Measurements from ENCODE around the gene RFXANK. TPM values are rescaled to one million over a fixed set of nuclear protein-coding genes. Genes with fewer than 3 reads are reported as not detected.

RFXANK gene
- total and polyA plus RNA-seq, 2 donors (not counting 1 experiment from before 2014, with no cell fraction given), result 77.9 to 100 TPM

DNA sequence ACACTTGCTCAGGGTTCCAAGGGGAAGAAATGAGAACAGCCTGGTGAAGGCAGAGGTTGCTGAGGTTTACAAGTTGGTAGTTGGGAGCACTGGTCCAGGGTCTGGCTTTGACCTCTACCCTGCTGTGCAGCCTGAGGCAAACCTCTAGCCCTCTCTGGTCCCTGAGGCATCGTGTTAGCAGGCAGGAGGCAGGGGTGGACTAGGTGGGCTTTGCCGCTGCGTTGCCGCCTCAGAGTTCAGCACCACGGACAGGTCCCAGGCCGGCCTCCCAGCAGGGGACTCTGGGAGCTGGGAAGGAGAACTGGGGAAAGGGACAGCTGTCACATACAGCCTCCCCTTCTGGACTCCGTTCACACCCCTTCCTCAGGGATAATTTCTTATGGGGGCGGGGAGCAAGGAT lies 22.8 kb downstream of the RFXANK start:
- no peak overlapping the region for H3K9ac ChIP-seq (ENCODE audit: low read length)
- intact Hi-C loops (cut with micrococcal nuclease), result no loop called here
- ATAC-seq (ENCODE audit: low read depth), result no peak
- Mint-ChIP-seq H3K4me1 (peaks cover 4% of the 10 kb centered on the region), H3K9me3 (ENCODE audit: insufficient read depth) (no peaks in the 10 kb centered on the region), H3K27me3 (peaks cover 51% of the 10 kb centered on the region), H3K27ac (no peak overlapping the region), H3K4me3 (no peak overlapping the region)
- H3K4me2 ChIP-seq (replicated peaks; ENCODE audit: low read depth, low read length, poor library complexity, severe bottlenecking), result no peak overlapping the region
- peaks cover 0 to 23% (median 0%) of the 10 kb centered on the region in 3 donors for H3K9me3 ChIP-seq (ENCODE audit: control extremely low read depth in 1 of 3, control insufficient read depth in 2 of 3, insufficient read depth in 1 of 3, low read length in 2 of 3)
- 6% methylated on average over 6 of the region's 8 CpGs for WGBS (ENCODE audit: insufficient coverage)
- no peak overlapping the region for H3K27ac ChIP-seq (ENCODE audit: low read length in 2 of 2)
- H3K4me1 ChIP-seq (ENCODE audit: control insufficient read depth in 2 of 2, insufficient read depth in 2 of 2, low read length in 2 of 2), result peaks cover 0 to 9% of the 10 kb centered on the region in 2 donors
- no peaks in the 10 kb centered on the region for H4K20me1 ChIP-seq (ENCODE audit: control insufficient read depth, insufficient read depth, low read length, poor library complexity, severe bottlenecking)
- H3K79me2 ChIP-seq (ENCODE audit: control insufficient read depth, insufficient read depth, low read length), result no peaks in the 10 kb centered on the region
- ChIA-PET CTCF (no interaction called here), POLR2A (no interaction called here)
- H2AFZ ChIP-seq (ENCODE audit: insufficient read depth, low read depth, low read length, poor library complexity, severe bottlenecking), result no peak overlapping the region
- DNase-seq, result no peak
- TF ChIP-seq EZH2 (IDR thresholded peaks at IDR 0.05; ENCODE audit: borderline replicate concordance, insufficient read depth, low read depth, low read length, poor library complexity, severe bottlenecking), result no peak
- TF ChIP-seq, protein P1, sequence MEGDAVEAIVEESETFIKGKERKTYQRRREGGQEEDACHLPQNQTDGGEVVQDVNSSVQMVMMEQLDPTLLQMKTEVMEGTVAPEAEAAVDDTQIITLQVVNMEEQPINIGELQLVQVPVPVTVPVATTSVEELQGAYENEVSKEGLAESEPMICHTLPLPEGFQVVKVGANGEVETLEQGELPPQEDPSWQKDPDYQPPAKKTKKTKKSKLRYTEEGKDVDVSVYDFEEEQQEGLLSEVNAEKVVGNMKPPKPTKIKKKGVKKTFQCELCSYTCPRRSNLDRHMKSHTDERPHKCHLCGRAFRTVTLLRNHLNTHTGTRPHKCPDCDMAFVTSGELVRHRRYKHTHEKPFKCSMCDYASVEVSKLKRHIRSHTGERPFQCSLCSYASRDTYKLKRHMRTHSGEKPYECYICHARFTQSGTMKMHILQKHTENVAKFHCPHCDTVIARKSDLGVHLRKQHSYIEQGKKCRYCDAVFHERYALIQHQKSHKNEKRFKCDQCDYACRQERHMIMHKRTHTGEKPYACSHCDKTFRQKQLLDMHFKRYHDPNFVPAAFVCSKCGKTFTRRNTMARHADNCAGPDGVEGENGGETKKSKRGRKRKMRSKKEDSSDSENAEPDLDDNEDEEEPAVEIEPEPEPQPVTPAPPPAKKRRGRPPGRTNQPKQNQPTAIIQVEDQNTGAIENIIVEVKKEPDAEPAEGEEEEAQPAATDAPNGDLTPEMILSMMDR (IDR thresholded peaks at IDR 0.05), result no peak
- no peaks in the 10 kb centered on the region for H3K36me3 ChIP-seq (replicated peaks in 1 of 2; ENCODE audit: control extremely low read depth in 1 of 2, control insufficient read depth in 1 of 2, extremely low read depth in 1 of 2, insufficient read depth in 2 of 2, low read length in 1 of 2)
- H3K27me3 ChIP-seq (replicated peaks in 1 of 4; ENCODE audit: control extremely low read depth in 1 of 4, control insufficient read depth in 3 of 4, insufficient read depth in 4 of 4, low read length in 3 of 4), result peaks cover 0 to 57% (median 31%) of the 10 kb centered on the region in 4 experiments
- H3K4me3 ChIP-seq (ENCODE audit: control extremely low read depth in 1 of 5, extremely low read depth in 1 of 5, insufficient read depth in 1 of 5, low read depth in 2 of 5, low read length in 4 of 5), result no peak overlapping the region

DNA sequence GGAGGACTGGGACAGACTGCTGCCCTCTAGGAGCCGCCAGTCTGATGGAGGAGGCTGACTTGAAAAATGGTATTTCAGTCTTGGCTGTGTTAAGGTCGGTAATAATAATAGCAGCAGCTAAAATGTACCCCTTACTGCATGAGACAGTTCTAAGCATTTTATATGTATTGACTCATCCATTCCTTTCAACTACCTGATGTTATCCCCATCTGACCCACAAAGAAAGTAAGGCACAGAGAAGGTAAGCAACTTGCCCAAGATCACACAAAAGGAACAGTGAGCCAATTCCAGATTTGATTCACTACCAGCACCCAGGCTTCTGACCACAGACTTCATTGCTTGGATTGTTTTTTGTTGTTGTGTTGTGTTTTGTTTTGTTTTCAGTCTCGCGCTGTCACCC lies 23.7 kb downstream of the RFXANK start:
- ChIA-PET CTCF (interaction anchor here (1.5 kb wide), 1 partner anchor 9 kb away, joined by 4 read pairs; no protein-coding TSS in a partner anchor), POLR2A (no interaction called here)
- peaks cover 46% of the 10 kb centered on the region for H3K27me3 Mint-ChIP-seq

More for the DNA sequence above, 23.7 kb downstream of the RFXANK start:
- Histone ChIP-seq H3K4me3 (ENCODE audit: control extremely low read depth in 1 of 5, extremely low read depth in 1 of 5, insufficient read depth in 1 of 5, low read depth in 2 of 5, low read length in 4 of 5) (no peak overlapping the region), H3K27ac (ENCODE audit: low read length in 2 of 2) (no peak overlapping the region), H3K9me3 (ENCODE audit: control extremely low read depth in 1 of 3, control insufficient read depth in 2 of 3, insufficient read depth in 1 of 3, low read length in 2 of 3) (peaks cover 0 to 23% (median 0%) of the 10 kb centered on the region in 3 donors), H3K79me2 (ENCODE audit: control insufficient read depth, insufficient read depth, low read length) (no peaks in the 10 kb centered on the region), H3K9ac (ENCODE audit: low read length) (no peak overlapping the region), H3K27me3 (replicated peaks in 1 of 4; ENCODE audit: control extremely low read depth in 1 of 4, control insufficient read depth in 3 of 4, insufficient read depth in 4 of 4, low read length in 3 of 4) (peaks cover 0 to 56% (median 29%) of the 10 kb centered on the region in 4 experiments), H3K36me3 (replicated peaks in 1 of 2; ENCODE audit: control extremely low read depth in 1 of 2, control insufficient read depth in 1 of 2, extremely low read depth in 1 of 2, insufficient read depth in 2 of 2, low read length in 1 of 2) (no peaks in the 10 kb centered on the region), H4K20me1 (ENCODE audit: control insufficient read depth, insufficient read depth, low read length, poor library complexity, severe bottlenecking) (no peaks in the 10 kb centered on the region), H3K4me2 (replicated peaks; ENCODE audit: low read depth, low read length, poor library complexity, severe bottlenecking) (no peak overlapping the region), H3K4me1 (ENCODE audit: control insufficient read depth in 2 of 2, insufficient read depth in 2 of 2, low read length in 2 of 2) (peaks cover 0 to 9% of the 10 kb centered on the region in 2 donors), H2AFZ (ENCODE audit: insufficient read depth, low read depth, low read length, poor library complexity, severe bottlenecking) (no peak overlapping the region)
- Mint-ChIP-seq H3K9me3 (ENCODE audit: insufficient read depth) (no peaks in the 10 kb centered on the region), H3K27ac (no peak overlapping the region), H3K4me1 (peaks cover 4% of the 10 kb centered on the region), H3K4me3 (no peak overlapping the region)
- DNase-seq (no peak), ATAC-seq (ENCODE audit: low read depth) (no peak)
- TF ChIP-seq, protein P1 (IDR thresholded peaks at IDR 0.05), result no peak
- no peak for TF ChIP-seq EZH2 (IDR thresholded peaks at IDR 0.05; ENCODE audit: borderline replicate concordance, insufficient read depth, low read depth, low read length, poor library complexity, severe bottlenecking)
- intact Hi-C loops (cut with micrococcal nuclease), result no loop called here
- no CpG with 5 or more reads among the region's 4 CpGs for WGBS (ENCODE audit: insufficient coverage)

All from B cell (primary cell).